HG02610 (cell line): ENCODE results near the gene SBF2.

ENCODE experiments used
- ATAC-seq: cut with Tn5 transposase; IDR thresholded peaks from one replicate; pipeline ENCODE4 v1.9.1; 2021; ENCODE audit warnings: mild to moderate bottlenecking, moderate library complexity; ENCODE audit not compliant: unreplicated experiment

SBF2 gene

DNA sequence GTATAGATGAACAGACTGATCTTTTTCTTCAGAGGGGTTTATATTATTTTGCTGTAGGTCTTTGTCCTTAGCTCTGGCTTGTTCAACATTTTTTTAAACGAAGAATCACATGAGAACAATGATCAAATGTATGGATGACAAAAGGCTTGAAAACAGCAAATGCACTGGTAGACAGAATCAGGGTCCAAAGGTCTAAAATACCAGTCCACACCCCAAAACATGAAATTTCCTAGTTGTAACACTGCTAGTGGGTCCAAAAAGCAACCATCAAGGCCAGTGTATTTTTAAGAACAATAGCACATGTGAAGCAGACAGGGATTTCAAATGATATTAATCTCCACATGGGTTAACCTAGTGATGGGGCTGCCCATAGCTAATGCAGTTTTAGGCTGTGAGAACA, 468.1 kb downstream of the SBF2 start:
- no peak for ATAC-seq

DNA sequence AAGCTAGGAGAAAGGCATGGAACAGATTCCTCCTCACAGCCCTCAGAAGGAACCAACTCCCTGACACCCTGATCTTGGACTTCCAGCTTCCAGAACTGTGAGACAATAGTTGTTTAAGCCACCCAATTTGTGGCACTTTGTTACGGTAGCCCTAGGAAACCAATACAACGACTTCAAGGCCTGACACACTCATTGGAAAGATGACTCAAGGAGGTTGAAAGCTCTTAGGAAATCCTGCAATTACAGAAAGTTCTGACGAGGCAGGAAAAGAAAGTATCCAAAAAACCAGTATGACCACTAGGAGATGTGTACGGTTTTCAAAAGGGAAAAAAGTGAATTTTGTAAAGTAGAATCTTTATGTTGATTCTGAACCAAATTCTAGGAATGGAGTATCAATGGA, 468.7 kb downstream of the SBF2 start:
- no peak for ATAC-seq

DNA sequence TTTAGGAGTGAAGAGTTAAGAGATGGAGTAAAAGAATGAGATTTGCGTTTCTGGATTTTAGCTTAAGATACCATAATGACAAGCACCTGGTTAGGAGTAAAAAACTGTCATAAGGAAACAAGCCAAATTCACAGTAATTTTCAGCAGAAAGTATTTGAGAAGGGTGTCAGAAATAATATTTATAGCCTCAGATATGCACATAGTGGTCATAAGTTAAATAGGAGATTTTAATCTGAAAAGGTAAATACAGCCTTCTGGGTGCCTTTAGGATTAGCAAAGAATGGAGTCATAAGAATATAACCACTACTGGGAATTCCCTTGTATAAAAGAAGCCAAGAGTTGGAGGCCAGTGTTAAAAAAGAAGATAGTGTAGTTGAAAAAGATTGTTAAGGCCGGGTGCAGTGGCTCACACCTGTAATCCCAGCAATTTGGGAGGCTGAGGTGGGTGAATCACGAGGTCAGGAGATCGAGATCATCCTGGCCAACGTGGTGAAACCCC, 470.1 kb downstream of the SBF2 start:
- ATAC-seq, result no peak

DNA sequence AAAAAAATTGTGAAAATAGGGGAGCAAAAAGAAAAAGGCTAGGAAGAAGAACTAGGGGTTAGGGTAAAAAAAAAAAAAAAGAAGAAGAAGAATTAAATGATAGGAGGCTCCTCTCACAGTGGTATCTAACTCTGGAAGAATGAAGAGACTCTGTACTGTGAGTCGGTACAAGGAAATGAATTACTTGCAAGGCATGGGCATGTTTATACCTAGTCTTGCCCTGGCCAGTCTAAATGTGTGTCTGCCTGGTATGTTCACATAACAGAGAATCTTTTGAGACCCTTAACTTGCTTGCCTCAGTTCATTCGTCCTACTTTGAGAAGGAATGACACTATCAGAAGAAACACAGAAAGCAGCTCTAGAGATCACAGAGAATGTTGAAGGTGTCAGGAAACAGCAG, 470.6 kb downstream of the SBF2 start:
- ATAC-seq, result no peak

DNA sequence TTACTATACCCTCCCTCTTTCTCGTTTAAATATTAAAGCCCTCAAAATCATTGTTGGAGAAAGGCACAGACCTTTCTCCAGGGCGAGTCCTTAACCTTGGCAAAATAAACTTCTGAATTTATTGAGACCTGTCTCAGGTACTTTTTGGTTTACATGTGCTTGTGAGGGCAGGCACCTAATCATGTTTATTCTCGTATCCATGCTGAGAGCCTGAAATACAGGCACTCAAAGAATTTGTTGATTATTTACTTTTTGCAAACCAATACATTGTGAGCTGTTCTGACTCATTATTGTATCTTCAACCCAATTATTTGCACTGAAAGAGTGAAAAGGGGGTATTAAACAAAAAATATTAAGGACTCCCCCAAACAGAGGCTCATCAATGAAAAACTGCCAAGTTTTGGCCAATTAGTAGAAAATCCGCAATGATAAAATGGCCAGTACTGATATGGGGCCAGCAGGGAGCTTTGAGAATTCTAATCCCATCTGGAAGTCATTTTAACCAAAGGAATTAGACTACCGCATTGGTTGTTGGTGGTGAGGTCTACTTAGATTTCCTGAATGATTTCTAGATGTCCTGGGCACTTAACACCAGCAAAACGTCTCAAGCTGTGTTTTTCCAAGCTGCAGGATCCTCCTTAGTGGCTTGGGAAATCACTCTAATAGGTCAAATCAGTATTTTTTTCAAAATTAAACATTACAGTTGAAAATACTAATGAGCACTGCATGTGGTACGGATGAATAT, 472.8 kb downstream of the SBF2 start:
- no peak for ATAC-seq

DNA sequence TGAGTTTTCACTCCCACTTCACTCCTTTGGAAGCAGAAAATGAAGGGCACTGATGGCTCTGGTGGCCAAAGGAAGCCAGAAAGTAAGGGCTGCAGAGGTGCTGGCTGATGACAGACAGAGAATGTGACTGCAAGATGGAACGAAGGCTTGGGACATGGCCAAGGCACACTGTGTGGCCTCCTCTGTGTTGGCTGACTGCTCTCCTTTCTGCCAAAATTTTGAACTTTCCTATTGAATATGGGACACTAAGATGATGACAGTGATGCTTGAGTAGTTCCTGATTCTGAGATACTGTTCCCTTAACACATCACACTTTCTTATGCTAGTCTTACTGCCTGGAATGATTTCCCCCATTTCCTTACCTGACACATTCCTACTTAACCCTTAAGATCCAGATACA, 473.8 kb downstream of the SBF2 start:
- ATAC-seq, result no peak

DNA sequence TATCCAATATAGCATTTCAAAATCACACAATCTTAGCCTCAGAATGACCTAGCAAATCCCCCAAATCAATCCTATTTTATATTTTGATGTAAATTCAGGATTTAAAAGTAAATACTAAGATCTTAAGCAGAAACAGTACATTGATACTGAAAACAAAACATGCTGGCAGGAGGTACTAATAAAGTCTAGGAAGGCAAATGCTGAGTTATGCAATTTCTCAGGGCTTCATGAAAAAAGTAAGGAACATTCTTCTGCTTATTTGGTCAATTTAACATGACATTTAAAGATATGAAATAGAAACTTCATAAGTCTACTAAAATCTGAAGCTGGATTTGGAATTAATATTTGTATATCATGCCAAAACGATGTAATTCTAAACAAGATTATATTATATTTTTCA, 476.8 kb downstream of the SBF2 start:
- ATAC-seq, result no peak

DNA sequence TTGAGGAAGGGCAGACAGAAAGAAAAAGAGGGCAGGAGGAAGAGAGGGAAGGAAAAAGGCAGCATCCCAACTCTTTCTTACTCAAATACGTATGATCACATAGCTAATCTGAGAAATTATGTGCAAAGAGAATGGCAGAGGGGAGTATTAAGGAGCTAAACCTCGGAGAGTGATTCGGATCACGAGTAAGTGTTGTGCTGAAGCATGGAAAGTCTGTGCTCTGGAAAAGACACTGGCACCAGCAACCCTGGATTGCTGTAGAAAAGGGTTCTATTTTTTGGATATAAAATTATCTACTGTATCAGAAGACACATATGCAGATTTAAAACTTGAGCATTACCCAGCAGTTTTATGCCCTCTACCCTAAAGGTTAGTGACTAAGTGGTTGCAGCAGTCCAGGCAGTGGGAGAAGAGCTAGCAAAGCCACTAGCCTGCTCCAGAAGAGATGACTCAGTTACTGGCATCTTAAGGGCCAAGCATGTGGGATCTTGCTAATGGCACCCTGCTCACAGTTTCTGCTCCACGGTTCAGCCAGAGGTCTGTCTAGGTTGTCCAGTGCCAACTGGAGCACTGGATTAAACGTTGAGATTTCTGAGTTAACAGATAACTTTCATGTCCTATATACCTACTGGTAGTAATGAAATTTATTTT, 478.4 kb downstream of the SBF2 start:
- no peak for ATAC-seq

DNA sequence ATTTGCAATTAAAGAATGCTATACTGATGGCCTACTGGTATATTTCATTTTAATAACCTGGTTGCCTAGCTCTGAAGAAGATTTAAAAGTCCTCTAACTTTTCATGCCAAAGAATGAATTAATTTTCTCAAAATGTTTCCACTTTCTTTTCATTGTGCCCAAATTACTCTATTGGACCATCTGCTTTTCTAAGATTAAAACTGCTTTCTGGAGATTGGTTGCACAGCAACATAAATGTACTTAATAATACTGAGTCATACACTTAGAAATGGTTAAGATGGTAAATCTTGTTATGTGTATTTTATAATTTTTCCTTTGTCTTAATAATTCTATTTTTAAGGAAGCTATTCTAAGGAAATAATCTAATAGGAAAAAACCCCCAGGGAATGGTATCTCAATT, 479.9 kb downstream of the SBF2 start:
- no peak for ATAC-seq

DNA sequence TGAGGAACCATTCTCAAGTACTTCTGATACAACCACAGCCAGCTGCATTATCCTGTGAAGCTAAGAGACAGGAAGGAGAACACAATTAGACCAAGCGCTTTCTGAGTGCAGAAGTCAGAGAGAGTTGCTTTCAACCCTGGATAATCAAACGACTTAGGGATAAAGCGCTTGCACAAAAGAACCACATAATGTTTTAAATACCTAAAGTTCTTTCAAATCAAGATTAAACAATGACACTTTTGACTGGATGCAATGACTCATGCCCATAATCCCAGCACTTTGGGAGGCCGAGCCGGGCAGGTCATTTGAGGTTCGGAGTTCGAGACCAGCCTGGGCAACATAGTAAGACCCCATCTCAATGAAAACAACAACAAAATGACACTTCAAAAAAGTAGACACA, 485.1 kb downstream of the SBF2 start:
- ATAC-seq, result no peak

DNA sequence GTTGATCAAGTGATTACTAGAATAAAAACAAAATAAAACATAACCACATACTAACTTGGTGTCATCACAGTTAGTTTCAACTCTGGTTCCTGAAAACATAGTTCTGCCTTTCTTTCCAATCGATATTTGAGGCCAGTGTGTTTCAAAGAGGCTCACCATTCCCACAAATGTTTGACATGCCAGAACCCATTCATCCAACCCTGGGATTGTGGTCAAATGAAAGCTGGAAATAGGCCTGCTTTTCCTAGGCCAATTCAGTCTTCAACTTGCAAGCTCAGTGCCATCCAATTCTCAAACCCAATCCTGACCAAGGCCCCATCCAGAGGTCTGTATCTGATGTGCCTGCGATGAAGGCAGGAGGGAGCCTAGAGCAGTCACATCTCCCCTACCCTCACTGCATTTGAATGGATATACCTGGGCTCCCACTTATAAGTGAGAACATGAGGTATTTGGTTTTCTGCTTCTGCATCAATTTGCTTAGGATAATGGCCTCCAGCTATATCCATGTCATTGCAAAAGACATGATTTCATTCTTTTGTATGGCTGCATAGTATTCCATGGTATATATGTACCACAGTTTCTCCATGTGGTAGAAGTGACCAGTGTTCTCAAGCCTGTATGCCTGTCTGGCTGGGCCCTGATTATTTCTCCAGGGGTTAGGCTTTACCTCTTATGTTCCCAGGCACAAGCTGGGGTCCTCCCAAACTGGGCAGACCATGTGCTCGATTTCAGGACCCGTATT, 486.9 kb downstream of the SBF2 start:
- ATAC-seq, result no peak

DNA sequence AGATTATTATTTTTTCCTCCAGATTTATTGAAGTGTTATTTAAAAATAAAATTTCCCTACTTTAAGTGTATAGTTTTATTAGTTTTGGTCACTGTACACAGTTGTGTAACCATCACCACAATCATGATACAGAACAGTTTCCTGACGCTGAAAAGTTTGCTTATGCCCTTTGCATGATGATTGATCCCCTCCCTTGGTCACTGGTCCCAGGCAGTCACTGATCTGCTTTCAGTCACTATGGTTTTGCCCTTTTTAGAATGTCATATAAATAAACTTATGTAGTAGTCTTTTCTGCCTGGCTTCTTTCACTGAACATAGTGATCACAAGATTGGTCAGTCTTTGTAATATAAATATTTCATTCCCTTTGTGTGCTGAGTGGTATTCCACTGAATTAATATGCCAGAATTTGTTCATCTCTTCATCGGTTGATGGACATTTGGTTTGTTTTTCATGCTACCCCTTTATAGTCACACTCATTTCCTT, 489.6 kb downstream of the SBF2 start:
- ATAC-seq, result no peak

DNA sequence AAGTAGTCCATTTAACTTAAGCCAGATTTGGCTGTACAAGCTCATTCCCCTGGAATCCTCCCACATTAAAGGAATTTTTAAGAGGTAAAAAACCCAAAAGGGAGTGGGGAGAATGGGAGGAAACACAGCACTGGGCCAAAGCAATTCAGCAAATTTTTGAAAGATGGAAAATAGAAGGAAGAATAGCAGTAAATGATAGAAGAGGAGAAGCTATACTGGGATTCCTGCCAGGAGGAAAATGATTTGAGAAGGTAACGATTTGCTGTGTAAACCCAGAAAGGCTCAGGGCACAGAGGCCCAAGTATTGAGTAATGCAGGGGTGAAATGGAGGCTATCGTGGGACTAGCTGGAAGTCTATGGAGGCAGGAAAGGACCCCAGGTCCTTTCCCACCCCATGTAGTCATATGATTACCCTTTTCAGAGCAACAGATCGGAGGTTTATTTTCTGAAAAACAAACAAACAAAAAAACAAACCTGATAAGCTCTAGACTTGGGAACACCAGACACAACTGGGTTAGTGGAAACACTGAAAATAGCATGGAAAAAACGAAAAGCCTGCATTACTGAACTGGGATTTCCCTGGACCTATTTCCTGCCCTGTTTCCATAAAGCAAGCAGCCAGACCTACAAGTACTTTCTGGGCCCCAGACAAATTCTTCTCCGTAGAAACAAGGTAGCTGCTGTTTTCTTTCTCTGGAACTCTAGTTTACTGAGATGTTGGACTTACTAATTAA, 490.2 kb downstream of the SBF2 start:
- ATAC-seq, result no peak

DNA sequence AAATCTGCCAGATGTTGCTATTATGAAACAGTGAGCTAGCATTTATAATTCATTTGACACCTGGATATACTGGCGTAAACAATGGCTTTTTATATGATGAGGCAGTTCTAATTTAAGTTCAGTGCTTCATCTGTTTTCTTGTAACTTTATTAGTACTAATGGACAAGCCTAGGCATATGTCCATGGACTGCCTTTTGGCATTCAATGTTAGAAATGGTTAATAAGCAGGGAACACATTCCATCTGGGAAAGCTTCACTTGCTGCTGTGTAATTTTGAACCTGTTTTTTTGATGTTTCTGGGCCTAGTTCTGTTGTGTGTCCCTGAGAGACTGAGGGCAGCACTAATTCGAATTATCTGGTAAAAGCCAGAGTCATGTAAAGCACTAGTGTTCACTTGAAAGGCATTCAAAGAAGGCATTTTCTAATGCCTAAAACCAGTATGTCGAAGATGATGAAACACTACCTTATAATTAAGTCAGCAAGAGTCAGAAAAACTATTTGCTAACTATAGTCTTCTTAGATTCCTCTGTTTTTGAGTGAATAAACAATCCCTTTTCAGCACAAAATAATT, 491.6 kb downstream of the SBF2 start:
- ATAC-seq, result no peak

DNA sequence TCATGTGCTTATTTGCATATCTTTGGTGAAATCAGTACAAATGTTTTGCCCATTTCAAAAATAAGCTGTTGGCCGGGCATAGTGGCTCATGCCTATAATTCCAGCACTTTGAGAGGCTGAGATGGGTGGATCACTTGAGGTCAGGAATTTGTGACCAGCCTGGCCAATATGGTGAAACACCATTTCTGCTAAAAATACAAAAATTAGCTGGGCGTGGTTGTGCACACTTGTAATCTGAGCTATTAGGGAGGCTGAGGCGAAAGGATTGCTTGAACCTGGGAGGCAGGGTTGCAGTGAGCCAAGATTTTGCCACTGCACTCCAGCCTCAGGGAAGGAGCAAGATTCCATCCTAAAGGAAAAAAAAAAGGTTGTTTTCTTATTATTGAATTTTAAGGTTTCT, 494.1 kb downstream of the SBF2 start:
- ATAC-seq, result no peak

DNA sequence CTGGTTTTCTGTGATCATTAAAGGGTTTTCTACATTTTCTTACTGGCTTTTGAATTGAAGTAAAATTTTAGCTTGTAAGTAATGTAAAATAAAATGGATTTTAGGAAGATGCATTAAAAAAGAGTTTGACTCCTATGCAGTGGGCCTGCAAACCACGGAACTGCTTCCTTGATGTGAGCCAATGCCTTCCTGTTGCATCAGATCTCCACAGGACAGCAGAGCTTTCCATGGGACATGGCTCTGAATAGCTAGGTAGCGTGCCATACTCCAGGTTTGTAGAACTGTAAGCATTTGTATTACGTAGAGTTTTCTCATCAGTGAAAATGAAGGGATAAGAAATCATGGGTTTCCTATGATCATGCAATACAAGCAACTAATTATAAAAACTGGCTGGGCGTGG, 496.7 kb downstream of the SBF2 start:
- no peak for ATAC-seq

DNA sequence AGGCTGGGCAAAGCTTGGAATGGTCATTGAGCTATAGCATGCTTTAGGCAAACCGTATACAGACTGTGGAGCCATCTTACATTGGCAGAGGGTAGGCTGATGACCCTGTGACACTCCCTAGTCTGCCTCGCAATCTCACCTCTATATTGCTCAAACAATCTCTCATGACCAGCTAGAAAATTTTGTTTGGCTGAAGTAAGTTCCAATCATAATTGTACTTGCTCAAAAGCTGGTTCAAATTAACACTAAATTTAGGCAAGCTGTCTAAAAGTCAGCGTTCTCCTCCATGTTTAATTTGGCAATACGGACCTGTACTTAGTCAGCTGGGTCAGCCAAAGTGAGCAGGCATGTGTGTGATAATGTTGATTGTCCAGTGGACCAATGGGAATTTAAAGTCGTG, 497.2 kb downstream of the SBF2 start:
- ATAC-seq, result no peak

DNA sequence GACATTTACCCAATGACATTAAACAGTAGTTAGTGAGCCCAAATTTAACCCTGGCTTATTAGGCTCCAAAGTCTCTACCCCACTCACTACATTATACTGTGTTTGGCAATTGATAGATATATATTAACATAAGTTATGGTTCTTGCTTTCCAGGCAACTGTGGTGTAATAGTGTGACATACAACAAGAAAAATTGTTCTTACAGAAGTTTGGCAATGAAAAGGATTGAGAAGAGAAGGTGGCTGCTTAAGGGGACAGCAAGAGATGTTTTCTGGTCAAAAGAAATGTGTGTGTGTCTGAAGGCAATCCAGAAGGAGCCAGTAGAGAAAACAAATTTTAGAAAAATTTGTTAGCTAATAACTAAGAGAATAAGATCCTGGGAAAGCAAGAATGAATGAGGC, 497.8 kb downstream of the SBF2 start:
- no peak for ATAC-seq

DNA sequence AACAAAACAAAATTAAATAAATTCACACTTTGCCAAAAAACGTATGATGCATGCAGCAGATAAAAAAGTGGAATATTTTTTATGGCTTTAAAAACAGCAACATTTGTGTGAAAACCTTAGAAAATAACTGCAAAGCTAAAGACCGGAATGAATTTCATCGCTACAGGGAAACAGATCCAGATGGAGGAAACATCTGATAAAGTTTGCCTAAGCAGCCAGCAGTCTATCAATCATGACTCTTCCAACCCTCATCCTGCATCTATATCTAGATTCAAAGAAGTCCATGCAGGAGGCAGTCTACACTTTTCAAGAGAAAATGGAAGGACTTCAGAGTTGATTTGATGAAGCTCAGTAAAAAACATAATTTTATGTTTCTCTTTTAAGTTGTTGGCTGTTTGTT, 503.3 kb downstream of the SBF2 start:
- ATAC-seq, result no peak

DNA sequence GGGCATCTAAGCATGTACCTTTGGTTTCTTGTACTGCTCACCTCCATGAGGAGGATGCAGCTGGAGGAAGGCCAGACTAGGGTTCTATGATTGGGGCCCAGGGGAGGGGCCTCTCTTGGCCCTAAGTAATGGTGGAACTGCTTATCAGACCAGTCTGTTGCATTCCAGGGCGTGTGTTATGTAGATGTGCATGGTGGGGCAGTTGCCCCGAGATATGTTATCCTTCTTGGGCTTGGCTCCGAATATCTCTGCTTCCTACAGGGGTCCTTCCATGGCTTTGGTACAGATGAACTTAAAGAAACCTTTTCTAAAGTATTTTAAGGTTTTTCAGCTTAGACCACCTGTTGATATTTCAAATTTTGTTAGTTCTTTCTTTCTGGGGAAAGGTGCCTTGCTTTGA, 504.1 kb downstream of the SBF2 start:
- ATAC-seq, result no peak

DNA sequence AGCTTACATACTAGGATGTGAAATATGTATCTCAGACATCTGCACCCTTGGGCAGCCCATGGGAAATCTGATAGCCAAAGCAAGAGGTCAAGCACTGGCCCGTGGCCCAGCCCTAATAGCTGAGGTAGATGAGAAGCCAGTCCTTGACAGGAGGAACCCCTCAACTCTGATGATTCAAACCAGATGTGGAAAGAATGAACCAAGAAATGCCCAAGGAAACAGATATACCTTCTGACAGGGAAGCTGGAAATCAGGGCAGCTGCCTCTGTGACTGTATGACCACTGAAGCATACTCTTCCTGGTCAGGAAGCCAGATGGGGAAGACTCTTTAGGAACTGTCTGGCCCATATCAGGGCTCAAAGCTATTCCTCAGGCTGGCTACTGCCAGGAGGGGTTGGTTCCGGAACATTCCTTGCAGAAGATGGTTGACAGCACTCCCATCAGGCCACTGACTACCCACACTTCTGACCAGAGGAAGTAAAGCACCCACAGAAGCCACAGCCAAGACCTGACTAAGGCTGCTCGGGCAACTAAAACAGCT, 506.0 kb downstream of the SBF2 start:
- ATAC-seq, result no peak
